HUES6 (cell line): ENCODE data around the gene AVEN.
"Not testable (repeated sequence)": the region's sequence is repeated elsewhere in the genome, so short reads cannot be mapped to it uniquely, and the experiment has no call there.

Experiments used
- H3K27ac ChIP-seq: 2 replicates; pipeline ENCODE4 v1.7.0; 2013; ENCODE audit warnings: low read depth, mild to moderate bottlenecking, low read length, inconsistent platforms
- H3K27me3 ChIP-seq: 2 replicates; pipeline ENCODE4 v1.6.1; 2013; ENCODE audit warnings: low read length; ENCODE audit not compliant: control insufficient read depth, insufficient read depth
- H3K36me3 ChIP-seq: 2 replicates; pipeline ENCODE4 v1.6.1; 2013; ENCODE audit warnings: low read length; ENCODE audit not compliant: control insufficient read depth, insufficient read depth
- H3K4me1 ChIP-seq: 2 replicates; pipeline ENCODE4 v1.6.1; 2013; ENCODE audit warnings: low read length; ENCODE audit not compliant: control insufficient read depth, insufficient read depth
- H3K4me3 ChIP-seq: 2 replicates; pipeline ENCODE4 v1.5.1; 2013; ENCODE audit warnings: low read depth, low read length
- H3K9ac ChIP-seq: one replicate; pipeline ENCODE4 v1.6.1; 2013; ENCODE audit warnings: mild to moderate bottlenecking, low read length
- H3K9me3 ChIP-seq: 2 replicates; pipeline ENCODE4 v1.6.1; 2013; ENCODE audit warnings: low read depth, low read length; ENCODE audit not compliant: control insufficient read depth, insufficient read depth

Gene AVEN

DNA sequence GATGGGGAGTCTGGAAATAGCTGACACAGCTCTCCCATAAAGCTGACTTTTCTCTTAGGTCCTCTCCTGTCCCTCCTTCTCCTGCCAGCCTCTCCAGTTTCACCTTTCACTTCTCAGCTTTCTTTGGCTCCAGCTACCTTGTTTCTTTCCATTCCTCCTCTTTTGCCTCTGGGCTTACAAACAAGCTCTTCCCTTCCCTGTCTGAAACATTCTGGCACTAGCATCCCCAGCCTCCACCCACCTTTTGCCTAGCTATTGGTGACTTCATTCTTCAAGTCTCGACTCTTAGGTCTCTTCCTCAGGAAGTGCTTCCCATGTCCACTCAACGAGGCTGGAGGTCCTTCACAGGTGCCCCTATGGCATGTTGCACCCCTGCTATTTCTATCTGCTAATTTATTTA is 20.5 kb upstream of the AVEN start:
- H3K9me3 ChIP-seq, result no peaks in the 10 kb centered on the region; the same call in 1 of the 2 replicates
- no peak overlapping the region for H3K9ac ChIP-seq
- no peaks in the 10 kb centered on the region for H3K4me1 ChIP-seq
- H3K4me3 ChIP-seq, result no peak overlapping the region
- H3K27me3 ChIP-seq, result no peaks in the 10 kb centered on the region
- no peaks in the 10 kb centered on the region for H3K36me3 ChIP-seq
- no peak overlapping the region for H3K27ac ChIP-seq

DNA sequence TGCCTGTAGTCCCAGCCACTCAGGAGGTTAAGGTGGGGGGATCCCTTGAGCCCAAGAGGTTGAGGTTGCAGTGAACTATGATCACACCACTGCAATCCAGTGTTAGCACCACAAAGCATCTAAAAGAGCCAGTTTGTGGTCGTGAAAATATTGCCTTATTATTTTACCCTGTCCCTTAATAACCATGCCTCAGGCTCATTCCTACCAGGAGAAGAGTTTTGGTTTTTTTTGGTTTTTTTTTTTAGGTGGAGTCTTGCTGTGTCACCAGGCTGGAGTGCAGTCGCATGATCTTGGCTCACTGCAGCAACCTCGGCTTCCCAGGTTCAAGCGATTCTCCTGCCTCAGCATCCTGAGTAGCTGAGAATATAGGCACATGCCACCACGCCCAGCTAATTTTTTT is 17.9 kb upstream of the AVEN start:
- H3K4me1 ChIP-seq, result no peaks in the 10 kb centered on the region
- no peaks in the 10 kb centered on the region; the same call in 1 of the 2 replicates for H3K9me3 ChIP-seq
- no peak overlapping the region for H3K4me3 ChIP-seq
- H3K36me3 ChIP-seq, result no peaks in the 10 kb centered on the region
- no peak overlapping the region for H3K9ac ChIP-seq
- no peaks in the 10 kb centered on the region for H3K27me3 ChIP-seq
- H3K27ac ChIP-seq, result no peak overlapping the region

GRCh38 chr15:34055868-34056595 is 17.0 kb upstream of the AVEN start:
- Histone ChIP-seq H3K9me3 (peaks cover 5% of the 10 kb centered on the region; the same call in 1 of the 2 replicates), H3K27me3 (no peaks in the 10 kb centered on the region), H3K9ac (no peak overlapping the region), H3K36me3 (no peaks in the 10 kb centered on the region), H3K27ac (no peak overlapping the region), H3K4me3 (no peak overlapping the region), H3K4me1 (no peaks in the 10 kb centered on the region)

DNA sequence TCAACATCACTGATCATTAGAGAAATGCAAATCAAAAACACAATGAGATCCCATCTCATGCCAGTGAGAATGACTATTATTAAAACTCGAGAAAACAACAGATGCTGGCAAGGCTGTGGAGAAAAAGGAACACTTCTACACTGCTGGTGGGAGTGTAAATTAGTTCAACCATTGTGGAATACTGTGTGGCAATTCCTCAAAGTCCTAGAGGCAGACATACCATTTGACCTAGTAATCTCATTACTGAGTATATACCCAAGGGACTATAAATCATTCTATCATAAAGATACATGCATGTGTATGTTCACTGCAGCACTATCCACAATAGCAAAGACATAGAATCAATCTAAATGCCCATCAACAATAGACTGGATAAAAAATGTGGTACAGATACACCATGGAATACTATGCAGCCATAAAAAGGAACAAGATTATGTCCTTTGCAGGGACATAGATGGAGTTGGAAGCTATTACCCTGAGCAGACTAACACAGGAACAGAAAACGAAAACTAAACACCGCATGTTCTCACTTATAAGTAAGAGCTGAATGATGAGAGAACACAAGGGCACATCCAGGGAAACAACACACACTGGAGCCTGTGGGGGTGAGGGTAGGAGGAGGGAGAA is 15.2 kb upstream of the AVEN start:
- Histone ChIP-seq H3K36me3 (no peaks in the 10 kb centered on the region), H3K9ac (no peak overlapping the region), H3K4me3 (no peak overlapping the region), H3K27ac (no peak overlapping the region), H3K9me3 (peaks cover 15% of the 10 kb centered on the region; the same call in 1 of the 2 replicates), H3K27me3 (no peaks in the 10 kb centered on the region), H3K4me1 (no peaks in the 10 kb centered on the region)

- not testable (repeated sequence) for H3K9ac ChIP-seq, H3K36me3 ChIP-seq
- H3K9me3 ChIP-seq, result peaks cover 19% of the 10 kb centered on the region; the same call in 1 of the 2 replicates
These were observed 11.4 kb upstream of the AVEN start for GRCh38 chr15:34050385-34050784.

GRCh38 chr15:34049112-34049511 is 10.1 kb upstream of the AVEN start:
- Histone ChIP-seq H3K9me3 (peaks cover 19% of the 10 kb centered on the region; the same call in 1 of the 2 replicates), H3K27ac (no peak overlapping the region), H3K27me3 (no peaks in the 10 kb centered on the region), H3K4me1 (no peaks in the 10 kb centered on the region), H3K4me3 (no peak overlapping the region), H3K9ac (no peak overlapping the region), H3K36me3 (no peaks in the 10 kb centered on the region)

More at GRCh38 chr15:34050385-34050784, 11.4 kb upstream of the AVEN start:
- H3K4me1 ChIP-seq, H3K27ac ChIP-seq, H3K27me3 ChIP-seq, H3K4me3 ChIP-seq: not testable (repeated sequence)

DNA sequence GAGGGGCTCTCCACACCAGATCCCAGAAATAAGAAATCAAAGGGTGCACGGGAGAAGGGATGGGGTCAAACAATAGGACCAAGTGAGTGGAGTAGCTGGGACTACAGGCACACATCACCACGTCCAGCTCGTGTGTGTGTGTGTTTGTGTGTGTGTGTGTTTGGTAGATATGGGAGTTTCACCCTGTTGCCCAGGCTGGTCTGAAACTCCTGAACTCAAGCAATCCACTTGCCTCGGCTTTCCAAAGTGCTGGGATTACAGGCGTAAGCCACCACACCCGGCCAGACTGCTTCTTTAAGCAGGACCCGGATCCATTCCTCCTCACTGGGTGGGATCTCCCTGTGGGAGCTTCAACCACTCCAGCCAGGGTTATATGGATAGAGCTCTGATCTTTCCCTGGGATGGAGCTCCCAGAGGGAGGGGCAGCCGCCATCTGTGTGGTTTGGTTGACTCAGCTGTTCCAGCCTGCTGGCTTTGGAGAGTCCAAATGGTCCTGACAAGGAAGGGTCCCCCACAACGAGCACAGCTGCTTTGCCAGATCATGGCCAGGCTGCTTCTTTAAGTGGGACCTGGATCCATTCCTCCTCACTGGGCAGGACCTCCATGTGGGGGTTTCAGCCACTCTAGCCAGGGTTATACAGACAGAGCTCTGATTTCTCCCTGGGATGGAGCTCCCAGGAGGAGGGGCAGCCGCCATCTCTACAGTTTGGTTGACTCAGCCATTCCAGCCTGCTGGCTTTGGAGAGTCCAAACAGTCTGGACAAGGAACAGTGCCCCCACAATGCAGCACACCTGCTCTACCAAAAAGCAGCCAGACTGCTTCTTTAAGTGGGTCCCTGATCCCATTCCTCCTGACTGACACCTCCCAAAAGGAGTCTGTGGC is 9.1 kb upstream of the AVEN start:
- no peaks in the 10 kb centered on the region for H3K27me3 ChIP-seq
- H3K9me3 ChIP-seq, result peaks cover 19% of the 10 kb centered on the region; the same call in 1 of the 2 replicates
- H3K4me3 ChIP-seq, result no peak overlapping the region
- no peak overlapping the region for H3K27ac ChIP-seq
- H3K36me3 ChIP-seq, result no peaks in the 10 kb centered on the region
- no peak overlapping the region for H3K9ac ChIP-seq
- H3K4me1 ChIP-seq, result no peaks in the 10 kb centered on the region

DNA sequence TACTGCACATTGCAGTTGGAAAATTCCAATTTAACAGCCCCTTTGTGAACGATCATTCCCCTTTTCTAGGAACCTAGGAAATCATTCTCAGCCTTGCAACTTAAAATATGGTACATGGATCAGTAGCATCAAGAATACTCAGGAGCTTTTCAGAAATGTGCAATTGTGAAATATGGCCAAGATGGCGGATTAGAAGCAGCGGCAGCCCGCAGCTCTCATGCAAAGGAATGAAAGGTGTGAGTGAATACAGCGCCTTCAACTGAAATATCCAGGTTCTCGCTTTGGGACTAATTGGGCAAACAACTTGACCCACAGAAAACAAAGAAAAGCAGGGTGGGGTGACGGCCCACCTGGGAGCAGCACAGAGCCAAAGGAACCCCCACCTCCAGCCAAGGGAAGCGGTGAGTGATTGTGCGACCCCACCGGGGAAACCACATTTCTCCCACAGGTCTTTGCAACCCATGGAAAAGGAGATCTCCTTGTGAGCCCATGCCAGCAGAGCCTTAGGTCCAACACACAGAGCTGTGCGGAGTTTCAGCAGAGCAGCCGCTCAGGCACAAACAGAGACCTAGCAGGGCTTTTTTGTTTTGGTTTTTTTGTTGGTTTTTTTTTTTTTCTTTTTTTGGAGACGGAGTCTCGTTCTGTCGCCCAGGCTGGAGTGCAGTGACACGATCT is 7.6 kb upstream of the AVEN start:
- Histone ChIP-seq H3K27ac (no peak overlapping the region), H3K36me3 (no peaks in the 10 kb centered on the region), H3K4me1 (no peaks in the 10 kb centered on the region), H3K9me3 (peaks cover 17% of the 10 kb centered on the region; the same call in 1 of the 2 replicates), H3K9ac (no peak overlapping the region), H3K27me3 (no peaks in the 10 kb centered on the region), H3K4me3 (no peak overlapping the region)

- Histone ChIP-seq H3K36me3 (no peaks in the 10 kb centered on the region), H3K4me1 (peaks cover 8% of the 10 kb centered on the region), H3K4me3 (no peak overlapping the region), H3K27ac (no peak overlapping the region), H3K9me3 (0 out of 2 replicates have a peak, but pooled peaks cover 4% of the 10 kb centered on the region), H3K9ac (no peak overlapping the region), H3K27me3 (peaks cover 17% of the 10 kb centered on the region)
These were observed 4.8 kb upstream of the AVEN start for GRCh38 chr15:34043813-34044212.

GRCh38 chr15:34043391-34043790 is 4.4 kb upstream of the AVEN start:
- Histone ChIP-seq H3K9me3 (0 out of 2 replicates have a peak, but pooled peaks cover under 1% of the 10 kb centered on the region), H3K27me3 (peaks cover 17% of the 10 kb centered on the region), H3K4me3 (no peak overlapping the region), H3K9ac (no peak overlapping the region), H3K36me3 (no peaks in the 10 kb centered on the region), H3K4me1 (peaks cover 8% of the 10 kb centered on the region), H3K27ac (no peak overlapping the region)
